PC-9 (cell line): Measurements from ENCODE around the gene SYNE4. TPM values are rescaled to one million over a fixed set of nuclear protein-coding genes. Genes with fewer than 3 reads are reported as not detected.

ENCODE experiments used
- BruUV-seq: library from RNA; stranded (reverse); fragments of 400-500 nt; replicated peaks from 2 replicates; lab custom pipeline; 2021; lab: Mats Ljungman, UMichigan
- CTCF ChIA-PET: fragments of 300-600 bp; sonication (Branson Sonifier 250); formaldehyde crosslinking; loops from one replicate; lab custom pipeline; 2022; ENCODE audit warnings: antibody characterized with exemption; lab: Charles Lee
- POLR2A ChIA-PET: fragments of 300-600 bp; sonication (Branson Sonifier 250); formaldehyde crosslinking; loops from one replicate; lab custom pipeline; 2022; ENCODE audit warnings: antibody characterized with exemption; ENCODE audit not compliant: unreplicated experiment; lab: Charles Lee
- DNase-seq, 2 experiments: peaks; one replicate each; pipeline versions ENCODE4 v3.0.0 to v3.0.0-alpha.2; 2015 to 2022; ENCODE audit warnings: mixed read lengths in 1 of 2
- H2AFZ ChIP-seq: fragments of 200-600 bp; sonication (generic); 2 replicates; pipeline ENCODE4 v1.8.1; 2017; ENCODE audit warnings: antibody characterized with exemption
- H3F3A ChIP-seq: fragments of 200-600 bp; sonication (generic); 2 replicates; pipeline ENCODE4 v1.8.1; 2017; ENCODE audit warnings: antibody characterized with exemption, mild to moderate bottlenecking, low read depth; ENCODE audit not compliant: insufficient read depth
- H3K27ac ChIP-seq: fragments of 200-600 bp; sonication (generic); 2 replicates; pipeline ENCODE4 v1.6.1; 2016; ENCODE audit warnings: mixed run types
- H3K27me3 ChIP-seq: fragments of 200-600 bp; sonication (generic); 2 replicates; pipeline ENCODE4 v1.6.1; 2016; ENCODE audit warnings: low read depth, mixed run types; ENCODE audit not compliant: insufficient read depth
- H3K36me3 ChIP-seq: fragments of 200-600 bp; sonication (generic); 2 replicates; pipeline ENCODE4 v1.6.1; 2016; ENCODE audit warnings: low read depth, mixed run types
- H3K4me1 ChIP-seq: fragments of 200-600 bp; sonication (generic); replicated peaks from 2 replicates; pipeline ENCODE4 v1.6.1; 2016; ENCODE audit warnings: mixed run types; ENCODE audit not compliant: insufficient read depth
- H3K4me2 ChIP-seq: fragments of 200-600 bp; sonication (generic); 2 replicates; pipeline ENCODE4 v1.6.1; 2017; ENCODE audit warnings: mixed run types
- H3K4me3 ChIP-seq: fragments of 200-600 bp; sonication (generic); 2 replicates; pipeline ENCODE4 v1.6.1; 2016; ENCODE audit warnings: mixed run types
- H3K79me2 ChIP-seq: fragments of 200-600 bp; sonication (generic); 2 replicates; pipeline ENCODE4 v1.6.1; 2017; ENCODE audit warnings: low read depth, mixed run types
- H3K9me2 ChIP-seq: fragments of 200-600 bp; sonication (generic); 2 replicates; pipeline ENCODE4 v1.8.1; 2017; ENCODE audit warnings: mild to moderate bottlenecking; ENCODE audit not compliant: insufficient read depth
- H3K9me3 ChIP-seq: fragments of 200-600 bp; sonication (generic); 2 replicates; pipeline ENCODE4 v1.8.1; 2016; ENCODE audit warnings: low read depth; ENCODE audit not compliant: insufficient read depth
- H4K20me1 ChIP-seq: fragments of 200-600 bp; sonication (generic); 2 replicates; pipeline ENCODE4 v1.8.1; 2017; ENCODE audit not compliant: insufficient read depth
- CTCF ChIP-seq: fragments of 200-600 bp; sonication (generic); conservative IDR thresholded peaks from 2 replicates; pipeline ENCODE4 v1.6.1; 2017; ENCODE audit warnings: mixed run types, antibody characterized with exemption, mild to moderate bottlenecking, moderate library complexity
- EZH2 ChIP-seq: fragments of 200-600 bp; sonication (generic); IDR thresholded peaks from 2 replicates; pipeline ENCODE4 v1.8.0; 2017; ENCODE audit warnings: antibody characterized with exemption, low read depth
- intact Hi-C: fragments of 100-400 bp; cut with micrococcal nuclease; formaldehyde crosslinking; loops from one replicate; pipeline ENCODE4 v1.10.0; 2022; ENCODE audit not compliant: unreplicated experiment
- total RNA-seq: library from RNA; stranded (reverse); gene quantifications from 2 replicates; pipeline ENCODE4 v1.2.3, GENCODE V29; 2021

Gene SYNE4
- total RNA-seq, 1 experiment from 2014 or later: 39.5 TPM

- no peaks in the 10 kb centered on the region for H4K20me1 ChIP-seq
- H3F3A ChIP-seq: no peaks in the 10 kb centered on the region
- no peak overlapping the region for H2AFZ ChIP-seq
- no peaks in the 10 kb centered on the region for H3K9me2 ChIP-seq
- no TSS peak for BruUV-seq
- intact Hi-C loops: no loop called here
- H3K36me3 ChIP-seq: no peaks in the 10 kb centered on the region
- CTCF ChIA-PET: no interaction called here
- H3K27me3 ChIP-seq: no peaks in the 10 kb centered on the region
- H3K4me2 ChIP-seq: no peak overlapping the region
- DNase-seq: no peak
- no peaks in the 10 kb centered on the region for H3K4me1 ChIP-seq
- POLR2A ChIA-PET: no interaction called here
- no peak for TF ChIP-seq EZH2
- no peak for TF ChIP-seq CTCF
- H3K4me3 ChIP-seq: no peak overlapping the region
- H3K79me2 ChIP-seq: no peaks in the 10 kb centered on the region
- H3K9me3 ChIP-seq: no peaks in the 10 kb centered on the region
- no peak overlapping the region for H3K27ac ChIP-seq
These were observed 17.7 kb upstream of the SYNE4 start for GRCh38 chr19:36026091-36026876.

- H3K9me2 ChIP-seq: no peaks in the 10 kb centered on the region
- no peak overlapping the region for H3K4me2 ChIP-seq
- H3K4me3 ChIP-seq: no peak overlapping the region
- intact Hi-C loops: no loop called here
- TF ChIP-seq EZH2 (no peak), CTCF (no peak)
- ChIA-PET CTCF (no interaction called here), POLR2A (no interaction called here)
- H2AFZ ChIP-seq: no peak overlapping the region
- no peak for DNase-seq
- H3K79me2 ChIP-seq: no peaks in the 10 kb centered on the region
- BruUV-seq: no TSS peak
- no peak overlapping the region for H3K27ac ChIP-seq
- H4K20me1 ChIP-seq: no peaks in the 10 kb centered on the region
- no peaks in the 10 kb centered on the region for H3F3A ChIP-seq
- no peaks in the 10 kb centered on the region for H3K9me3 ChIP-seq
- no peaks in the 10 kb centered on the region for H3K4me1 ChIP-seq
- 0 out of 2 replicates have a peak, but pooled peaks cover 4% of the 10 kb centered on the region for H3K36me3 ChIP-seq
- H3K27me3 ChIP-seq: no peaks in the 10 kb centered on the region
These were observed 16.9 kb upstream of the SYNE4 start for GRCh38 chr19:36025541-36025940.

GRCh38 chr19:36023432-36023831, 14.8 kb upstream of the SYNE4 start:
- Histone ChIP-seq H3K4me1 (no peaks in the 10 kb centered on the region), H3K36me3 (0 out of 2 replicates have a peak, but pooled peaks cover 4% of the 10 kb centered on the region), H3K79me2 (no peaks in the 10 kb centered on the region), H3F3A (no peaks in the 10 kb centered on the region), H2AFZ (no peak overlapping the region), H3K27ac (no peak overlapping the region), H3K27me3 (no peaks in the 10 kb centered on the region), H3K9me2 (no peaks in the 10 kb centered on the region), H4K20me1 (no peaks in the 10 kb centered on the region), H3K4me2 (no peak overlapping the region), H3K9me3 (no peaks in the 10 kb centered on the region), H3K4me3 (no peak overlapping the region)
- ChIA-PET POLR2A (no interaction called here), CTCF (no interaction called here)
- TF ChIP-seq CTCF (no peak), EZH2 (no peak)
- BruUV-seq: no TSS peak
- DNase-seq: no peak
- intact Hi-C loops: no loop called here
